Endothelial cell of umbilical vein (primary cell): ENCODE measurements around the gene MYOG. TPM values are rescaled to one million over a fixed set of nuclear protein-coding genes. Genes with fewer than 3 reads are reported as not detected.

Source experiments
- BruUV-seq: library from RNA; stranded (reverse); fragments of 400-500 nt; replicated peaks from 2 replicates; lab custom pipeline; 2021; lab: Mats Ljungman, UMichigan
- CTCF ChIA-PET: fragments of 300-600, 350-600 bp; sonication (Branson Sonifier 250); formaldehyde crosslinking; loops from one replicate; lab custom pipeline; 2021; ENCODE audit warnings: antibody characterized with exemption, inconsistent platforms; lab: Charles Lee
- POLR2A ChIA-PET: fragments of 300-600, 350-600 bp; sonication (Branson Sonifier 250); formaldehyde crosslinking; loops from one replicate; lab custom pipeline; 2021; ENCODE audit warnings: antibody characterized with exemption, inconsistent platforms; lab: Charles Lee
- DNase-seq: peaks from one replicate; pipeline ENCODE4 v3.0.0-alpha.2; 2011; ENCODE audit warnings: low read depth, low spot score
- FAIRE-seq: peaks from 2 replicates; lab custom pipeline; 2011; peaks lifted over from hg19 to GRCh38; lab: Jason Lieb, UNC
- H2AFZ ChIP-seq: 2 replicates; pipeline ENCODE4 v1.6.0; 2012; ENCODE audit warnings: low read depth, low read length, control low read depth, inconsistent platforms
- H3K27ac ChIP-seq: 2 replicates; pipeline ENCODE4 v1.5.1; 2011; ENCODE audit warnings: low read depth, mild to moderate bottlenecking, control low read depth, low read length, moderate library complexity; ENCODE audit not compliant: insufficient read depth
- H3K27me3 ChIP-seq, 2 experiments: 2 replicates each; pipeline versions ENCODE4 v1.6.0 to v1.6.1; 2011; ENCODE audit warnings: low read length in 2 of 2, mixed read lengths in 1 of 2; ENCODE audit not compliant: control insufficient read depth in 2 of 2, insufficient read depth in 2 of 2
- H3K36me3 ChIP-seq, 2 experiments: 2 replicates in 1 of 2; 3 replicates in 1 of 2; pipeline ENCODE4 v1.5.1; 2011; ENCODE audit warnings: low read length in 2 of 2, mild to moderate bottlenecking in 1 of 2, moderate library complexity in 1 of 2; ENCODE audit not compliant: control insufficient read depth in 2 of 2, insufficient read depth in 2 of 2; ENCODE audit errors: extremely low read depth in 1 of 2
- H3K4me1 ChIP-seq: 3 replicates; pipeline ENCODE4 v1.5.1; 2011; ENCODE audit warnings: mild to moderate bottlenecking, low read length; ENCODE audit not compliant: control insufficient read depth, insufficient read depth; ENCODE audit errors: extremely low read depth
- H3K4me2 ChIP-seq: 2 replicates; pipeline ENCODE4 v1.6.1; 2011; ENCODE audit warnings: low read length, control low read depth, mixed read lengths; ENCODE audit not compliant: insufficient read depth
- H3K4me3 ChIP-seq, 3 experiments: fragments of 200-600 bp in 1 of 3; sonication (generic), shearing (Covaris generic) in 1 of 3; replicated peaks in 1 of 3; 2 replicates each; pipeline ENCODE4 v1.5.1; 2011 to 2016; ENCODE audit warnings: control low read depth in 3 of 3, low read length in 3 of 3, mild to moderate bottlenecking in 2 of 3, inconsistent platforms in 1 of 3, low read depth in 1 of 3, moderate library complexity in 1 of 3; ENCODE audit not compliant: insufficient read depth in 1 of 3
- H3K79me2 ChIP-seq: 2 replicates; pipeline ENCODE4 v1.6.0; 2012; ENCODE audit warnings: low read length, inconsistent platforms; ENCODE audit not compliant: control insufficient read depth, insufficient read depth
- H3K9ac ChIP-seq: replicated peaks from 2 replicates; pipeline ENCODE3; 2011; ENCODE audit warnings: low read length, control low read depth; ENCODE audit not compliant: insufficient read depth; ENCODE audit errors: extremely low read depth
- H3K9me1 ChIP-seq: replicated peaks from 3 replicates; pipeline ENCODE4 v1.6.0; 2011; ENCODE audit warnings: mild to moderate bottlenecking, low read length; ENCODE audit not compliant: control insufficient read depth, insufficient read depth; ENCODE audit errors: extremely low read depth
- H3K9me3 ChIP-seq: replicated peaks from 2 replicates; pipeline ENCODE4 v1.5.1; 2012; ENCODE audit warnings: low read length, inconsistent platforms; ENCODE audit not compliant: control insufficient read depth, insufficient read depth
- H4K20me1 ChIP-seq: replicated peaks from 2 replicates; pipeline ENCODE3; 2011; ENCODE audit warnings: mild to moderate bottlenecking, low read length; ENCODE audit not compliant: control insufficient read depth, insufficient read depth; ENCODE audit errors: extremely low read depth
- CTCF ChIP-seq, 2 donors: IDR thresholded peaks; 1 replicate in 1 of 2; 2 replicates in 1 of 2; pipeline ENCODE4 v1.5.1; 2011; ENCODE audit warnings: low read length in 2 of 2, mild to moderate bottlenecking in 2 of 2, moderate library complexity in 2 of 2, control low read depth in 1 of 2, inconsistent platforms in 1 of 2, low read depth in 1 of 2; ENCODE audit not compliant: insufficient read depth in 1 of 2; ENCODE audit errors: extremely low read depth in 1 of 2
- JUN ChIP-seq: IDR thresholded peaks from 2 replicates; pipeline ENCODE4 v1.6.1; 2011; ENCODE audit warnings: borderline replicate concordance, low read depth; ENCODE audit not compliant: insufficient read length, insufficient read depth
- dilution Hi-C: fragments of 300-500 bp; cut with MboI; formaldehyde crosslinking; loops from one replicate; pipeline ENCODE4 v1.15.0; 2019; ENCODE audit warnings: low sequenced_read_pairs; ENCODE audit not compliant: extremely low pct_ligation_motif_present
- intact Hi-C: fragments of 100-400 bp; cut with micrococcal nuclease; formaldehyde crosslinking; loops from one replicate; pipeline ENCODE4 v1.10.0; 2022
- polyA plus RNA-seq, 4 experiments: library from polyadenylated mRNA; depleted of rRNA in 3 of 4; stranded (reverse) in 3 of 4; unstranded in 1 of 4; fragments of >200 nt; gene quantifications; 2 replicates each; pipeline versions ENCODE4 v1.2.1 to v1.2.3, GENCODE V29; 2011 to 2012; ENCODE audit warnings: missing spikeins in 1 of 4
- total RNA-seq: library from RNA; stranded (reverse); gene quantifications from 2 replicates; pipeline ENCODE4 v1.2.3, GENCODE V29; 2021

Gene MYOG
- total and polyA plus RNA-seq, 2 donors (not counting 3 experiments of a cell fraction or from before 2014, with no cell fraction given): not detected

GRCh38 chr1:203039609-203040512 is 46.0 kb downstream of the MYOG start:
- ChIA-PET POLR2A (interaction anchor here (1.0 kb wide), 1 partner anchor 176 kb away, joined by 3 read pairs; no protein-coding TSS in a partner anchor), CTCF (interaction anchor here (0.7 to 7.3 kb wide), 43 partner anchors 11 to 401 kb away, joined by 3 to 363 read pairs (median 5); partner anchors contain the start of genes MYBPH, PPFIA4 and TMEM183A)
- H3K27me3 ChIP-seq: peaks cover 0 to 16% of the 10 kb centered on the region in 2 experiments
- no peak overlapping the region for H3K27ac ChIP-seq
- BruUV-seq: no TSS peak
- TF ChIP-seq CTCF (IDR thresholded peaks at IDR 0.05; ENCODE audit: extremely low read depth in 1 of 2, insufficient read depth in 1 of 2, low read depth in 1 of 2, low read length in 2 of 2): peak in 1 of 2 donors; percentile 36
- no peak for TF ChIP-seq JUN
- H3K4me3 ChIP-seq: no peak overlapping the region
- no peaks in the 10 kb centered on the region for H3K36me3 ChIP-seq
- intact Hi-C loops: loop anchor here (1.0 to 10.0 kb wide), 5 partner anchors 77 to 285 kb away; no protein-coding TSS in a partner anchor
- no peaks in the 10 kb centered on the region for H3K9me1 ChIP-seq
- H3K4me1 ChIP-seq: no peaks in the 10 kb centered on the region
- DNase-seq (no peak), FAIRE-seq (no peak)
- no peaks in the 10 kb centered on the region for H3K9me3 ChIP-seq
- dilution Hi-C loops: no loop called here
- no peak overlapping the region for H3K9ac ChIP-seq
- no peak overlapping the region for H2AFZ ChIP-seq
- H3K4me2 ChIP-seq: no peak overlapping the region
- H3K79me2 ChIP-seq: no peaks in the 10 kb centered on the region
- no peaks in the 10 kb centered on the region for H4K20me1 ChIP-seq
